IMR-90 (cell line): ENCODE measurements around the gene CCDC63.

Experiments used
- BHLHE40 ChIP-seq: fragments of 150-350 bp; IDR thresholded peaks from 2 replicates; pipeline ENCODE4 v1.6.1; 2016; ENCODE audit warnings: mild to moderate bottlenecking, low read depth, low read length
- CTCF ChIP-seq: conservative IDR thresholded peaks from 2 replicates; pipeline ENCODE4 v1.5.1; 2012; ENCODE audit warnings: mild to moderate bottlenecking, low read depth, low read length, improper control_type of control experiment
- MAZ ChIP-seq: IDR thresholded peaks from 2 replicates; pipeline ENCODE4 v1.6.1; 2012; ENCODE audit warnings: low read depth, mild to moderate bottlenecking, low read length, improper control_type of control experiment, moderate library complexity, borderline replicate concordance
- POLR2A ChIP-seq: IDR thresholded peaks from 2 replicates; pipeline ENCODE4 v1.6.1; 2012; ENCODE audit warnings: mild to moderate bottlenecking, low read depth, low read length
- RAD21 ChIP-seq: IDR thresholded peaks from 2 replicates; pipeline ENCODE4 v1.6.1; 2012; ENCODE audit warnings: low read length, improper control_type of control experiment
- RCOR1 ChIP-seq: IDR thresholded peaks from 2 replicates; pipeline ENCODE4 v1.6.1; 2012; ENCODE audit warnings: mild to moderate bottlenecking, low read length, improper control_type of control experiment; ENCODE audit not compliant: insufficient replicate concordance

DNA sequence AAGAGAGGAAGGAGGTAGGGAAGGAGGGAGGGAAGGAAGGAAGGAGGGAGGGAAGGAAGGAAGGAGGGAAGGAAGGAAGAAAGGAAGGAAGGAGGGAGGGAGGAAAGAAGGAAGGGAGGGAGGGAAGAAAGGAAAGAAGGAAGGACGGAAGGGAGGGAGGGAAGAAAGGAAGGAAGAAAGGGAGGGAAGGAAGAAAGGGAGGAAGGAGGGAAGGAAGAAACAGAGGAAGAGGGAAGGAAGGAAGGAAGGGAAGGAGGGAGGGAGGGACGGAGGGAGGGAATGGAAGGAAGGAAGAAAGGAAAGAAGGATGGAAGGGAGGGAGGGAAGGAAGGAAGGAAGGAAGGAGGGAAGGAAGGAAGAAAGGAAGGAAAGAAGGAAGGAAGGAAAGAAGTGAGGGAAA is 22.4 kb upstream of the CCDC63 start:
- TF ChIP-seq POLR2A (no peak), CTCF (no peak), BHLHE40 (no peak), MAZ (no peak), RAD21 (no peak), RCOR1 (no peak)
